Stimulated activated CD4-positive, alpha-beta T cell treated with anti-CD3 and anti-CD28 coated beads, Interleukin-2, amount 100 ng/mL, for 48 hours (primary cell): ENCODE results near the gene GSTT4.
A peak's percentile ranks its signal among the peaks of the same experiment; 100 is the strongest.
"Not testable (repeated sequence)": the region's sequence is repeated elsewhere in the genome, so short reads cannot be mapped to it uniquely, and the experiment has no call there.

ENCODE experiments used
- DNase-seq, 2 donors: peaks; one replicate each; pipeline ENCODE4 v3.0.0-alpha.2; 2020

GSTT4 gene

DNA sequence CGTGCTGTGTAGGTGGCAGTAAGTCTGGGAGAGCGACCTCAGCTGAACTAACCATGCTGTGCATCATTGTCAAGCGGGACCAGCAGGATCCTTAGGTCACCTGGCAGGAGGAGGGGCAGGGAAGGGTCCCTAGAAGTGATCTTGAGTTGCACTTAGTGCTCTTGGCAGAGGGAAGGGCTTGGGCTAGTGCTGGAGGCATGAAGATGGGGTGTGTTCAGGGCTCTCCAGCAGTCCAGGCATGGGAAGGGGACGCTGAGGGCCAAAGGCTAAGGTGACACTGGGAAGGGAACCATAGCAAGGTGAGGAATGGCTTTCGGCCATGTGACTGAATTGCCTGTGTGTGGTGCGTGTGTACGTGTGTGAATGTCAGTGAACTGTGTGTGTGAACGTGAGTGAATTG, 19.2 kb downstream of the GSTT4 start:
- DNase-seq, result not testable (repeated sequence)

DNA sequence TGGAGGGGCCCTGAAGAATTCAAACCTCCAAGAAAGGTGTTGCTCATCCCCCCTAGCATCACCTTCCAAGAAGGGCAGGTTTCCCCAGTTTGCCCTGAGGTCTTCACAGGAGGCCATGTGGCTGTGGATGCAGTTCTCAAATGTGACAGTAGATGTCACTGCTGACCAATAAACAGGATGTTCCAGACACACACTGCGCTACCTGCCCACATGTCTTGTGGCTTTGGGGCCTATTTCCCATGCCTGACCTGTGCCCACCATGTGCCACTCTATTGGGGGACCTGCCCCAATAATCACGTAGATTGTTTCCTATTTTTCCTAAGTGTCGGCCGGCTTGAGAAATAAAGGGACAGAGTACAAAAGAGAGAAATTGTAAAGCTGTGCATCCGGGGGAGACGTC, 20.8 kb downstream of the GSTT4 start:
- DNase-seq, result peak in 1 of 2 donors; percentile 84

DNA sequence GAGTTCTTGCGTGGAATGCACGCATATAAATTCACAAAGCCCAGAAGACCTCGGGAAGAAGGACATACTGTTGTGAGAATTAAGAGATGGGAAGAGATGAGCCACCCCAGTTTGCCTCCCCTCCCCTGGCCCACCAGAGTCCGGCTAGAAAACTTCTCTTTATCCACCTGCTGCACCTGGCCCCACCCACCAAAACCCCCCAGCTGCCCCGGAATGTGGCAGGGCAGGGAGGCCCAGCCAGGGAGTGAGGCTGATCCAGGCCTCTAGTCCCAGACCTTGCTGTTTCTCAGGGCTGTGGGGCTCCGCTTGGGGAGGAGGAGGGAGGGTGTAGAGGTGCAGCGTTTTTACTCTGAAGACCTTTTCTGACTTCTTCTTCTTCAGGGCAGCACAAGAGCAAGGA, 24.7 kb downstream of the GSTT4 start:
- DNase-seq, result not testable (repeated sequence)

DNA sequence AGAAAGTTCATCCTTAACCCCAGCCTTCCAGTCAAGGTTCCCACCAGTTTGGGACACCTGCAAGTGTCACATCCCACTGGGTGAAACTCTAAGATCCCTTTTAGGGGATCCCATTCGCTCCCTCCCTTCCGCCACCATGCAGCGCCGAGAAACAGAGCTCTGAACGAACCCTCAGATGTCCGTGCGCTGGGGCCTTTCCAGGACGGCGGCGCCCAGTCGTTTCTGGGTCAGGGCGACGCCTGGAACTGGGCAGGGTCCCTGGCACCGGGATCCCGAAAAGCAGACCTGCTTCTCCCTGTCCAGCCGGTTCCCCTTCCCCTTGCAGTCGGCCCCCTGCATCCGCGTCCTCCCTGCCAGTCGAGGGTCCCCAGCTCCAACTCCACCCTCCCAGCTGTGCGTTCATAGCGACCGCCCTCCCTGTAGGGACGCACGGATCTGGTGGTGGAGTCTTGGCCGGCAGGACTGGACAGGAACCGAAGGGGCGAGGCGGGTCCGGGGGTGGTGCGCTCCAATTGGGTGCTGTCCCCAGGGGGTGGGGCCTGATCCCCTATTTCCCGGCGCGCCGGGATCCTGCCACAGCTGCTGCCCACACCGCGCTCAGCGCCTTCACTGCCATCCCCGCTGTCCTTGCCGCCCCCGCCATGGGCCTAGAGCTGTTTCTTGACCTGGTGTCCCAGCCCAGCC, 25.6 kb downstream of the GSTT4 start, which contains the start of gene GSTT2:
TSS of gene GSTT2 (plus strand) at position 578 of the 684 bp plus-strand sequence.
- not testable (repeated sequence) for DNase-seq

DNA sequence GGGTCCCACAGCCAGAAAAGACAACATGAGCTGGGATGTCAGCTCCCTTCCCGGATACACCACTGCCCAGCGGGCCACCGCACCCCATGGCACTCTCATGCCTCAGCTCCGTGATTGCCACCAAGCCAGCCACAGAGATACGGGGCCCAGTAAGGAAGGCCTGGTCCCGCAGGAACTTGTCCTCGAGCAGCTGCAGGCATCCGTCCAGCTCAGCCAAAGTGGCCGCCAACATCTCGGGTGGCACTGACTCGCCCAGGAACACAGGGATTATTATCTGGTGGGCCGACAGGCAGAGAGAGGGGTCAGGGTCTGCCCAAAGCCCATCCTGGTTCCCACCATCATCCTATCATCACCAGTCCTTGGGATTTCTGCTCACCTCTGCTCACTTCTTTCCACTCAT, 27.9 kb downstream of the GSTT4 start:
- not testable (repeated sequence) for DNase-seq

DNA sequence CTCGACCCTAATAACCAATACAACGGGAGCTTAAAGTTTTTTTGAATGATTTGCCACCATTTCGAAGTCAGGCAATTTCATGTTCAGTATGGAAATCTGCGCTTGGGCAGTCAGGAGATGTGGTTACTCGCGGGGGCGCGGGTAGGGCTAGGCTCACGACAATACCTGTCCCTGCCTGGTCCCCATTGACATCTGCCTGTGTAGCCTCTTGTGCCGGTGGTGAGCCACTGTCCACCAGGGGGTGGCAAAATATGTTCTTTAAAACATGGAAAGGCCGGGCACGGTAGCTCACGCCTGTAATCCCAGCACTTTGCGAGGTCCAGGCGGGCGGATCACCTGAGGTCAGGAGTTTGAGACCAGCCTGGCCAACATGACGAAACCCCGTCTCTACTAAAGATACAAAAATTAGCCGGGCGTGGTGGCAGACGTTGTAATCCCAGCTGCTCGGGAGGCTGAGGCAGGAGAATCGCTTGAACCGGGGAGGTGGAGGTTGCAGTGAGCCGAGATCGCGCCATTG, 30.4 kb downstream of the GSTT4 start:
- DNase-seq, result not testable (repeated sequence)

DNA sequence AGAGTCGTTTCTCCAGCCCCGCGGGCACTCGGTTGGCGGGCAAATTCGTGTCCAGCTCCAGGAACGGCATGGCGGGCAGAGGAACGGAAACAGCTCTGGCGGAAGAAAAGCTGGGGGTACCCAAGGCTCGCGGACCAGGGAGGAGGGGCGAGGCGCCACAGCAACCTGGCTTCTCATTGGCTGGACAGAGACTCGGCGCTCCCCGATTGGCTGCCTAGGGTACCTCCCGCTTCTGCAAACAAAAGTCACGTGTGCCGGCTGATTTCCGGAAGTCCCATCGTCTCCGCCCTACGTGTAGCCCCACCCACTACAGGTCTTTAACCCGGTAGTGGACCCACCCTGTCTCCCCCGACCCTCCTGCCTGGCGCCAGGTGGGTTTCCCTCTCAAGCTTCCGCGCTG, 30.9 kb downstream of the GSTT4 start, which contains the start of gene DDT:
TSS of gene DDT (minus strand) at position 97 of the 400 bp plus-strand sequence. CDS start at position 70, 27 bp downstream.
- not testable (repeated sequence) for DNase-seq

DNA sequence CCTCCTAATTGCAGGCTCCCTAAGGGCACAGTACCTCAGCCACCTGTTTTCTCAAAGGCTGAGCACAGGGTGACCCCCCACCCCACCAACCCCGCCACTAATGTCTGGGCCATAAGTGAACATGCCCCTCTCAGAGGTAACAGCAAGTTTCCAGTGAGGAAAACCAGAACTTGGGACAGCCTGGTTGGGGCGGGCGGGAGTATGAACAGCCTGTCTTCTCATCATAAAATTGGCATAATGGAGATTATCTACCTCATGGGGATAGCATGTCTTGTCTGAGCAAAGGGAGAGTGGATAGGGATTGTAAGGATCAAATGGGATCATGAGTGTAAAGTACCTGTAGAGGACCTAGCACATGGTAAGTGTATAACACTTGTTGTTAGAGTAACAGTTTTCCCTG, 33.3 kb downstream of the GSTT4 start:
- DNase-seq, result not testable (repeated sequence)

DNA sequence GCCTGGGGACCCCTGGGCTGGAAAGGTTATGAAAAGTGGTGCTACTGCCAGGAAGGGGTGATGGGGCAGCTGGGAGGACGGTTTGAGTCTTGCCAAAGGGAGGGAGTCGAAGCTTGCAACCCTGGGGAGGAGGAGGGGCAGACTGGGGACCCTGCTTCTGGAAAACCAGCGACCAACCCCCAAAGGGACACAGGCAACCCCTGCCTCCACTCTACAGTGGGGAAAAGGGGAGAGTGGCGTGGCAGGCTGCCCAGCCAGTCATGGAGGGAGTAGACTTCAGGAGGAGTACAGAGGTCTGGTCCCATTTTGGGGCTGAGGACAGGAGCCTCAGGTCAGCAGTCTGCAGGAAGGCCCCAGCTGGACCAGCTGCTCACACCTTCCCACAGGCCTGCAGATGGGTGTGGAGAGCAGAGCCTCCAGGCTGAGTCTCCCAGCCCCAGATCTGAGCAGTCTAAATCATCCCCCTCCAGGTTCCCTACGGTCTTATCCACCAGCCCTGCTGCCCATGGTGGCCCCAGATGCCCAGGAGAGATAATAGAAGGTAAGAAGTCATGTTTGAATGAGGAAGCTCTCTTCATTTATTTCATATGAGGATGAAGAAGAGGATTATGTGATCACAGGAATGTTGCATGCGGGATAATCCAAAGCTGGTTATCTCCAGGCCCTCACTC, 34.3 kb downstream of the GSTT4 start:
- DNase-seq, result no peak

DNA sequence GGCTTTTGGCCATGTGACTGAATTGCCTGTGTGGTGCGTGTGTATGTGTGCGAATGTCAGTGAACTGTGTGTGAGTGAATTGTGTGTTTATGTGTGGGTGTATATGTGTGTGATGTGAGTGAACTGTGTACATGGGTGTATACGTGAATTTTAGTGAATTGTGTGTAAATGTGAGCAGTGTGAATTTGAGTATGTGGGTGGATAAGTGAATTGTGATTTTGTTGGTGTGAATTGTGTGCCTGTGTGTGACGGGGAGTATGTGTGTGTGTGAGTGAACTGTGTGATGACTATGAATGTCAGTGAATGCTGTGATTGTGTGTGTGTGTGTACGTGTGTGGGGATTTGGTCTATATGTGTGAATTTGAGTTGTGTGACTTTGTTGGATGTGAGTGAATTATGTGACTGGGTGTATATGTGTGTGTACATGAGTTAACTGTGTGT, 35.0 kb downstream of the GSTT4 start:
- no peak for DNase-seq

DNA sequence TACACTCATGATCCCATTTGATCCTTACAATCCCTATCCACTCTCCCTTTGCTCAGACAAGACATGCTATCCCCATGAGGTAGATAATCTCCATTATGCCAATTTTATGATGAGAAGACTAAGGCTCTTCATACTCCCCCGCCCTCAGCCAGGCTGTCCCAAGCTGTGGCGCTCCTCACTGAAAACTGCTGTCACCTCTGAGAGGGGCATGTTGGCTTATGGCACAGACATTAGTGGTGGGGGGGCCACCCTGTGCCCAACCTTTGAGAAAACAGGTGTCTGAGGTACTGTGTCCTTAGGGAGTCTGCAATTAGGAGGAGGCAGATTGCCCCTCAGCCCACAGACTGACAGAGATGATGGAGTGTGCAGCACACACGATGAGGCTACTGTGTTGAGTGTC, 36.2 kb downstream of the GSTT4 start:
- DNase-seq, result no peak

DNA sequence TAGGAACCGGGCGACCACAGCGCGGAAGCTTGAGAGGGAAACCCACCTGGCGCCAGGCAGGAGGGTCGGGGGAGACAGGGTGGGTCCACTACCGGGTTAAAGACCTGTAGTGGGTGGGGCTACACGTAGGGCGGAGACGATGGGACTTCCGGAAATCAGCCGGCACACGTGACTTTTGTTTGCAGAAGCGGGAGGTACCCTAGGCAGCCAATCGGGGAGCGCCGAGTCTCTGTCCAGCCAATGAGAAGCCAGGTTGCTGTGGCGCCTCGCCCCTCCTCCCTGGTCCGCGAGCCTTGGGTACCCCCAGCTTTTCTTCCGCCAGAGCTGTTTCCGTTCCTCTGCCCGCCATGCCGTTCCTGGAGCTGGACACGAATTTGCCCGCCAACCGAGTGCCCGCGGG, 38.7 kb downstream of the GSTT4 start, which contains the start of gene DDTL:
TSS of gene DDTL (plus strand) at position 321 of the 400 bp plus-strand sequence. CDS start at position 348, 27 bp downstream.
- not testable (repeated sequence) for DNase-seq

DNA sequence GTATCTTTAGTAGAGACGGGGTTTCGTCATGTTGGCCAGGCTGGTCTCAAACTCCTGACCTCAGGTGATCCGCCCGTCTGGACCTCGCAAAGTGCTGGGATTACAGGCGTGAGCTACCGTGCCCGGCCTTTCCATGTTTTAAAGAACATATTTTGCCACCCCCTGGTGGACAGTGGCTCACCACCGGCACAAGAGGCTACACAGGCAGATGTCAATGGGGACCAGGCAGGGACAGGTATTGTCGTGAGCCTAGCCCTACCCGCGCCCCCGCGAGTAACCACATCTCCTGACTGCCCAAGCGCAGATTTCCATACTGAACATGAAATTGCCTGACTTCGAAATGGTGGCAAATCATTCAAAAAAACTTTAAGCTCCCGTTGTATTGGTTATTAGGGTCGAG, 39.2 kb downstream of the GSTT4 start:
- DNase-seq, result not testable (repeated sequence)

DNA sequence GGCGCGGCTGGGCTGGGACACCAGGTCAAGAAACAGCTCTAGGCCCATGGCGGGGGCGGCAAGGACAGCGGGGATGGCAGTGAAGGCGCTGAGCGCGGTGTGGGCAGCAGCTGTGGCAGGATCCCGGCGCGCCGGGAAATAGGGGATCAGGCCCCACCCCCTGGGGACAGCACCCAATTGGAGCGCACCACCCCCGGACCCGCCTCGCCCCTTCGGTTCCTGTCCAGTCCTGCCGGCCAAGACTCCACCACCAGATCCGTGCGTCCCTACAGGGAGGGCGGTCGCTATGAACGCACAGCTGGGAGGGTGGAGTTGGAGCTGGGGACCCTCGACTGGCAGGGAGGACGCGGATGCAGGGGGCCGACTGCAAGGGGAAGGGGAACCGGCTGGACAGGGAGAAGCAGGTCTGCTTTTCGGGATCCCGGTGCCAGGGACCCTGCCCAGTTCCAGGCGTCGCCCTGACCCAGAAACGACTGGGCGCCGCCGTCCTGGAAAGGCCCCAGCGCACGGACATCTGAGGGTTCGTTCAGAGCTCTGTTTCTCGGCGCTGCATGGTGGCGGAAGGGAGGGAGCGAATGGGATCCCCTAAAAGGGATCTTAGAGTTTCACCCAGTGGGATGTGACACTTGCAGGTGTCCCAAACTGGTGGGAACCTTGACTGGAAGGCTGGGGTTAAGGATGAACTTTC, 44.0 kb downstream of the GSTT4 start, which contains the start of gene GSTT2B:
TSS of gene GSTT2B (minus strand) at position 112 of the 688 bp plus-strand sequence. CDS start at position 48, 64 bp downstream.
- DNase-seq, result not testable (repeated sequence)

DNA sequence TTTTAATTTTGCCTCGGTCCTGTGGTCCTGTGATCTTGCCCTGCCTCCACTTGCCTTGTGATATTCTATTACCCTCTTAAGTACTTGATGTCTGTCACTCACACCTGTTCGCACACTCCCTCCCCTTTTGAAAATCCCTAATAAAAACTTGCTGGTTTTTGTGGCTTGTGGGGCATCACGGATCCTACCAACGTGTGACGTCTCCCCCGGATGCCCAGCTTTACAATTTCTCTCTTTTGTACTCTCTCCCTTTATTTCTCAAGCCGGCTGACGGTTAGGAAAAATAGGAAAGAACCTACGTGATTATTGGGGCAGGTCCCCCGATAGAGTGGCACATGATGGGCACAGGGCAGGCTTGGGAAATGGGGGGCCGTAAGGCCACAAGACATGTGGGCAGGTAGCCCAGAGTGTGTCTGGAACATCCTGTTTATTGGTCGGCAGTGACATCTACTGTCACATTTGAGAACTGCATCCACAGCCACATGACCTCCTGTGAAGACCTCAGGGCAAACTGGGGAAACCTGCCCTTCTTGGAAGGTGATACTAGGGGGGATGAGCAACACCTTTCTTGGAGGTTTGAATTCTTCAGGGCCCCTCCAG, 48.9 kb downstream of the GSTT4 start:
- DNase-seq, result peak; percentile 76 to 85

DNA sequence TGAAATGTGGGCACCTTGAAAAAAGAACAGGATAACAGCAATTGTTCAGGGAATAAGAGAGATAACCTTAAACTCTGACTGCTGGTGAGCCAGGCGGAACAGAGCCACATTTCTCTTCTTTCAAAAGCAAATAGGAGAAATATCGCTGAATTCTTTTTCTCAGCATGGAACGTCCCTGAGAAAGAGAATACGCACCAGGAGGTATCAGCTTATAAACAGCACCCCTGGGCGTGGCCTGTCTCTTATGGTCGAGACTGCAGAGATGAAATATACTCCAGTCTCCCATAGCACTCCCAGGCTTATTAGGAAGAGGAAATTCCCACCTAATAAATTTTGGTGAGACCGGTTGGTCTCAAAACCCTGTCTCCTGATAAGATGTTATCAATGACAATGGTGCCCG, 49.4 kb downstream of the GSTT4 start:
- DNase-seq, result not testable (repeated sequence)

DNA sequence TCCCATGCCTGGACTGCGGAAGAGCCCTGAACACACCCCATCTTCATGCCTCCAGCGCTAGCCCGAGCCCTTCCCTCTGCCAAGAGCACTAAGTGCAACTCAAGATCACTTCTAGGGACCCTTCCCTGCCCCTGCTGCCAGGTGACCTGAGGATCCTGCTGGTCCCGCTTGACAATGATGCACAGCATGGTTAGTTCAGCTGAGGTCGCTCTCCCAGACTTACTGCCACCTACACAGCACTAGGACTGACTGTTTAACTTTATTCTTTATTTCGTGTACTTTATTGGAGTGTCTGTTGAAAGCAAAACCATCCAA, 50.3 kb downstream of the GSTT4 start:
- not testable (repeated sequence) for DNase-seq

DNA sequence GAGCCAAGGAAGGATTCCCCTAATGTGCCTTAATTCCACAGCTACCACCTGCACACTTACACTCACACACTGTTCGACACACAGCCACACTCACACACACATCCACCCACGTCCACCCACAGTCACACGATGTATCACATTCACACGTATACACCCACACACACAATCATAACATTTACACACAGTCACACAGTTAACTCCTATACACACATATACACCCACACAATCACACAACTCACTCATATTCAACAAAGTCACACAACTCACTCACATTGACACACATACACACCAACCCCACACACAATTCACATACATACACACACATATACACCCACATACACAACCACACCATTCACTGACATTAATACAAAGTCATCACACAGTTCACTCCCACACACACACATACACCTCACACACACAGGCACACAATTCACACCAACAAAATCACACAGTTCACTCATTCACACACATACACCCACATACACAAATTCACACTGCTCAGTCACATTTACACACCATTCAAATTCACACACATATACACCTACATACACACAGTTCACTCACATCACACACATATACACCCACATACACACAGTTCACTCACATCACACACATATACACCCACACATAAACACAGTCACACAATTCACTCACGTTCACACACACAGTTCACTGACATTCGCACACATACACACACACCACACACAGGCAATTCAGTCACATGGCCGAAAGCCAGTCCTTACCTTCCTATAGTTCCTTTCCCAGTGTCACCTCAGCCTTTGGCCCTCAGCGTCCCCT, 50.9 kb downstream of the GSTT4 start:
- not testable (repeated sequence) for DNase-seq

DNA sequence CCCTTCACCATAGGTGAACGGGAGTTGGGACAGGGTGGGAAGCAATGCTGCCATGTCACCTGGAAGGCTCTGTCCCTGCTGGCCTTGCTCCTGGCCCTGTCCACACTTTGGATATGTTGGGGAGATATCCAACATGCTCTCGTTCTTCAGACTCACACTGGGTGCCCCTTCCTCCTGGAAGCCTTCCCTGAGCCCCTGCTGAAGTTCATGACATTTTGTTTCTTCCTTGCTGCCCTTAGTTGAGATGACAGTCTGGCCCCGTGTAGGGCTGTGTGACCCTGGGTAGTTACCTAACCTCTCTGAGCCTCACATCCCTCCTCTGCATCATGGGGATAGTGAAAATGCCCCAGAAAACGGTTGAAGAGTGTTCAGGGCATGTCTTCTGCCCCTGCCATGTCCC, 51.8 kb downstream of the GSTT4 start:
- not testable (repeated sequence) for DNase-seq

DNA sequence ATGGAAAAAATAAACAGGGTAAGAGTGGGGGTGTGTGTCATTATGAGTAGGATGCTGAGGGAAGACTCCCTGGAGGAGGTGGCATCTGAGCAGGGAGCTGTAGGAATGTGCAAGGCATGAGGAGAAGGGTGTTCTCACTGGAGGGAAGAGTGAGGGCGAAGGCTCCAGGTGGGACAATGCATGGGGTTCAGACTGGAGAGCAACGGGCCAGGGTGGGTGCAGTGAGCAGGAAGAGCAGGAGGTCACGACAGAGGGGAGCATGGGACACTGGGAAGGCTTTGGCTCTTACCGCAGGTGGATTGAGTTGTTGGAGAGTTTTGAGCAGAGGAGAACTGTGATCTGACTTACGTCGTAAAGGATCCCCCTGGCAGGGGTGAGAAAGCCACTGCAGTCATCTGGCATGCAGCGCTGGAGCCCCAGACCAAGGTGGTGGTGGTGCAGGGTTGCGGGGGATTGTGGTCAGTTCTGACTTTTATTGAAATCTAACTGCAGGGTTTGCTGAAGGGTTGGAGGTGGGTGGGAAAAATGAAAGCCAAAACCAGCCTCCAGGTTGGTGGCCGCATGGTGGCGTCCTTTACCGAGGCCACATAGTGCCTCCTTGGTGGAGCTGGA, 52.4 kb downstream of the GSTT4 start:
- DNase-seq, result not testable (repeated sequence)

DNA sequence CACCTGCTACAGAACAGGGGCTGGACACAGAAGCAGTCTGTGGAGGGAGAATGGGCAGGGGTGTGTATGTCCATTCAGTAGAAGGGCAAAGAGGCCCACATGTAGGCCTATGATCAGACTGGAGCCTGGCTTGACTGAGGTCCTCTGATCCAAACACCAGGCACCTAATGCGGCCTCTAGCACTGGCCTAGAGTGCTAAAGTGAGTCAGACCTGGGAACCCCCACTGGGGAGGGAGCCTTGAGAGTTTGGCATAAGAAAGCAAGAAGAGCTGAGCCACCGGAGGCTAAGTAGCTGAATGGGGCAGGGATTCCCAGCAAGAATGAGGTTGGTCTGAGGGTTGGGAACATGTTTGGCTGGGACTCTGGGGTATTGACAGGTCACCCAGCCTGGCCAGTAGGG, 53.9 kb downstream of the GSTT4 start:
- not testable (repeated sequence) for DNase-seq
